ENCODE measurements around the gene CNDP2. TPM values are rescaled to one million over a fixed set of nuclear protein-coding genes. Genes with fewer than 3 reads are reported as not detected.

Gene CNDP2
- total RNA-seq, 1 donor from 2014 or later: 67.4 TPM

DNA sequence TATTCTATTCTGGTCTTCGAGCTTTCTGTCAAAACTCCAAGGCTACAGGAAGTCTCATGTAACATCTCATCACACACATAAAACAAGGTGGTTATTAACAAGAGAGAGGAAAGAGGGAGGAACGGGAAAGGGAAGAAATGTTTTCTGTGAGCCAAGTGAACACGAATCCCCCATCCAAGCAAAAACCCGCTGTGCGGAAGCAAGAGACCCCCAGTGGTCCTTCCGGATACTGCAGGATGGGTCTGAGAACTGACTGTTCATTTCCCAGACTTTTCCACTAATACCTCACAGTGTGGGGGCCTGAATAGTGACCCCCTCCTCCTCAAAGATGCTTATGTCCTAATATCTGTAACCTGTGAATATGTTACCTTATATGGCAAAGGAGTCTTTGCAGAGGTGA is 20.0 kb upstream of the CNDP2 start:
- FAIRE-seq (no peak), DNase-seq (ENCODE audit: low read depth) (no peak)
- Histone ChIP-seq H3K4me3 (ENCODE audit: low read depth, low read length) (no peak overlapping the region), H3K36me3 (ENCODE audit: control insufficient read depth, insufficient read depth, low read length) (no peaks in the 10 kb centered on the region), H3K27me3 (ENCODE audit: control insufficient read depth, insufficient read depth, low read length) (no peaks in the 10 kb centered on the region)
- TF ChIP-seq, protein P1, sequence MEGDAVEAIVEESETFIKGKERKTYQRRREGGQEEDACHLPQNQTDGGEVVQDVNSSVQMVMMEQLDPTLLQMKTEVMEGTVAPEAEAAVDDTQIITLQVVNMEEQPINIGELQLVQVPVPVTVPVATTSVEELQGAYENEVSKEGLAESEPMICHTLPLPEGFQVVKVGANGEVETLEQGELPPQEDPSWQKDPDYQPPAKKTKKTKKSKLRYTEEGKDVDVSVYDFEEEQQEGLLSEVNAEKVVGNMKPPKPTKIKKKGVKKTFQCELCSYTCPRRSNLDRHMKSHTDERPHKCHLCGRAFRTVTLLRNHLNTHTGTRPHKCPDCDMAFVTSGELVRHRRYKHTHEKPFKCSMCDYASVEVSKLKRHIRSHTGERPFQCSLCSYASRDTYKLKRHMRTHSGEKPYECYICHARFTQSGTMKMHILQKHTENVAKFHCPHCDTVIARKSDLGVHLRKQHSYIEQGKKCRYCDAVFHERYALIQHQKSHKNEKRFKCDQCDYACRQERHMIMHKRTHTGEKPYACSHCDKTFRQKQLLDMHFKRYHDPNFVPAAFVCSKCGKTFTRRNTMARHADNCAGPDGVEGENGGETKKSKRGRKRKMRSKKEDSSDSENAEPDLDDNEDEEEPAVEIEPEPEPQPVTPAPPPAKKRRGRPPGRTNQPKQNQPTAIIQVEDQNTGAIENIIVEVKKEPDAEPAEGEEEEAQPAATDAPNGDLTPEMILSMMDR (IDR thresholded peaks at IDR 0.05; ENCODE audit: insufficient read depth, low read length, severe bottlenecking): peak; percentile 28

DNA sequence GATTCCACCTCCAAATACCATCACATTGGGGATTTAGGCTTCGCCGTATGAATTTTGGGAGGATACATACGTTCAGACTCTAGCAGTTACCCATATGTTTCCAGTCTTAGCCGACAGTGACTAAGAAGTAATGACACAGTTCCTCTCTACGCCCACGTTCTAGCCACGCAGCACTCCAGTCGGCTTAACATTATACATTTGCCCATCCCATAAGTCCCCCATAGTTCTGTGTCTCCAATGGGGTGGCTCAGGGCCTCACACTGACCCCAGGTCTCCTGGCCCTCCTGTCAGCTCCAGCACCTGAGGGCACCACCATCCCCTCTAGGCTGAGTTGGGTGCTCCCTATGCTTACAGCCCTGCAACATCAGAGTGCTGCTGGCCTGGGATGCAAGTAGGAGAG is 18.4 kb upstream of the CNDP2 start:
- DNase-seq (ENCODE audit: low read depth) (no peak), FAIRE-seq (no peak)
- Histone ChIP-seq H3K36me3 (ENCODE audit: control insufficient read depth, insufficient read depth, low read length) (no peaks in the 10 kb centered on the region), H3K4me3 (ENCODE audit: low read depth, low read length) (no peak overlapping the region), H3K27me3 (ENCODE audit: control insufficient read depth, insufficient read depth, low read length) (no peaks in the 10 kb centered on the region)
- TF ChIP-seq, protein P1 (IDR thresholded peaks at IDR 0.05; ENCODE audit: insufficient read depth, low read length, severe bottlenecking): no peak

DNA sequence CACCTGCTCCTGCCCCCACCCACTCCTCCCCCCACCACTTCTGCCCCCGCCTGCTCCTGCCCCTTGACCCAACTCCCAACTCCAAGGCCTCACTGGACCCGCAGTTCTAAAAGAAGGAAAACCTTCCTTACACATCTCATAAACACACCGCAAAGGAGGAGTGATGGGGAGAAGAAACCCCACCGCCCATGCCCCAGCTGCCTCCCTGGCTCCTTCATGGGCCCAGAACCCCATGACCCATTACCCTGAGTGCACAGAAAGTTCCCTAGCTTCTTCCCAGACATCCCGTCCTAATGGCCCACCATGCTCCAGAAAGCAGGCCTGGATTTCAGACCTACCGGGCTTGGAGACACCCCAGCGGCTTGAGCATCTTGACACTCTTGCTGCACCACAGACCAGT is 17.8 kb upstream of the CNDP2 start:
- no peak for FAIRE-seq
- DNase-seq (ENCODE audit: low read depth): no peak
- no peaks in the 10 kb centered on the region for H3K36me3 ChIP-seq (ENCODE audit: control insufficient read depth, insufficient read depth, low read length)
- TF ChIP-seq, protein P1 (IDR thresholded peaks at IDR 0.05; ENCODE audit: insufficient read depth, low read length, severe bottlenecking): no peak
- H3K27me3 ChIP-seq (ENCODE audit: control insufficient read depth, insufficient read depth, low read length): no peaks in the 10 kb centered on the region
- no peak overlapping the region for H3K4me3 ChIP-seq (ENCODE audit: low read depth, low read length)

DNA sequence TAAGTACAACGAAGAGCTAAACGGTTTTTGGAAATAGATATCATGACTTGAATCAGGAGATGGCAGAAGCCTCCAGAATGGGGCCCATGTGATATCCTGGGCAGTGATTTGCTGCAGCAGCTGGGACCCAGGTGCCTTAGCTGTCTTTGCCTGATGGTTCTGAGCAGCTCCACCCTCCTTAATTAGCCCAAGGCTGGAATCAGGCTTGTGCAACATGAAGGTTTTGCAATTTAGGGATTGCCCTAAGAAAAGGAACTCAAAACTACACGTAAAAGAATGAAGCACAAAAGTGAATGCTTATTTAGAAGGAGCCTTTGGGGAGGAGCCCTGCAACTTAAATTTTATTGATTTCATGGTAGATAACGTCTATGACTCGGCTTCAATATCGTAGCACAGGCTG is 17.3 kb upstream of the CNDP2 start:
- TF ChIP-seq, protein P1 (IDR thresholded peaks at IDR 0.05; ENCODE audit: insufficient read depth, low read length, severe bottlenecking): no peak
- H3K27me3 ChIP-seq (ENCODE audit: control insufficient read depth, insufficient read depth, low read length): no peaks in the 10 kb centered on the region
- no peak overlapping the region for H3K4me3 ChIP-seq (ENCODE audit: low read depth, low read length)
- FAIRE-seq: no peak
- no peaks in the 10 kb centered on the region for H3K36me3 ChIP-seq (ENCODE audit: control insufficient read depth, insufficient read depth, low read length)
- peak; percentile 45 for DNase-seq (ENCODE audit: low read depth)

DNA sequence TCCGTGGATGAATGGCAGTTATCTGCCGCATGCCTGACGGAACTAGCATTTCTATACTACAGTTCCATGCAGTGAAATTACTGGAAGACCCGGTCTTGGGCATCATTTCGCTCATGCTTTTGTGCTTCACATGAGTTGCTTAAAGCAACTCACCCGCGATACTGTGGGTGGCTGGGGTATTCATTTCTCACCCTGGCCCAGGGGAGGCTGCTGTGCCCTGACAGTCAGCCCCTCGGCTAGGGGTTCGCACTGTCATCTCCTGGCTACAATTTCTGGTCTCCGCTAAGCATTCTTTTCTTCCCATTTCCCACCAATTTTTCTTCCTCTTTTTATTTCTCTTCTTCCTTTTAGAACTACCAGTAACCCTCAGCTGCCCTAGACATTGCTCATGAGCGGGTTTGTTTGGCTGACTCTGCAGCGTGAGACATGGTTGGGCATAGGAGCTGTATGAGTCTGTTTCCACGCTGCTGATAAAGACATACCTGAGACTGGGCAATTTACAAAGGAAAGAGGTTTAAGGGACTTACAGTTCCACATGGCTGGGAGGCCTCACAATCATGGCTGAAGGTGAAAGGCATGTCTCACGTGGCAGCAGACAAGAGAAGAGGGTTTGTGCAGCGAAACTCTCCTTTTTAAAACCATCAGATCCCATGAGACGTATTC is 16.5 kb upstream of the CNDP2 start:
- DNase-seq (ENCODE audit: low read depth): no peak
- Histone ChIP-seq H3K36me3 (ENCODE audit: control insufficient read depth, insufficient read depth, low read length) (no peaks in the 10 kb centered on the region), H3K4me3 (ENCODE audit: low read depth, low read length) (no peak overlapping the region), H3K27me3 (ENCODE audit: control insufficient read depth, insufficient read depth, low read length) (no peaks in the 10 kb centered on the region)
- TF ChIP-seq, protein P1 (IDR thresholded peaks at IDR 0.05; ENCODE audit: insufficient read depth, low read length, severe bottlenecking): no peak
- FAIRE-seq: no peak

DNA sequence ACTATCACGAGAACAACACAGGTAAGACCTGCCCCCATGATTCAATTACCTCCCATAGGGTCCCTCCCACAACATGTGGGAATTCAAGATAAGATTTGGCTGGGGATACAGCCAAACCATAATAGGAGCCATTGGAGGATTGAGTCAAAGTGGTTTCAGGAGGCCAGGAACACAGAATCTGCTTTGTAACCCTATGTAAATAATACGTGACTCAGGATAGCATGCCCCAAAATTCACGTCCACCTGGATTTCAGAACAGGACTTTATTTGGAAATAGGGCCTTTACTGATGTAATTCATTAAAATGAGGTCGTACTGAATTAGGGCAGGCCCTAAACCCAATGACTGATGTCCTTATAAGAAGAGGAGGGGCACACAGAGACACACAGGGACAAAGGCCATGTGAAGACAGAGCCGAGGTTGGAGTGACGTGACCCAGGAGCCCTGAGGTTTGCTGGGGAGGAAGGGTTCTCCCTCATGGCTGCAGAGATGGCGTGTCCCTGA is 16.0 kb upstream of the CNDP2 start:
- H3K4me3 ChIP-seq (ENCODE audit: low read depth, low read length): no peak overlapping the region
- peak; percentile 76 for DNase-seq (ENCODE audit: low read depth)
- TF ChIP-seq, protein P1 (IDR thresholded peaks at IDR 0.05; ENCODE audit: insufficient read depth, low read length, severe bottlenecking): no peak
- H3K36me3 ChIP-seq (ENCODE audit: control insufficient read depth, insufficient read depth, low read length): no peaks in the 10 kb centered on the region
- no peaks in the 10 kb centered on the region for H3K27me3 ChIP-seq (ENCODE audit: control insufficient read depth, insufficient read depth, low read length)
- no peak for FAIRE-seq
